ENCODE results near the gene SCGB1A1.

SCGB1A1 gene

GRCh38 chr11:62456630-62457029 lies 37.8 kb downstream of the SCGB1A1 start:
- no peaks in the 10 kb centered on the region for H3K36me3 Mint-ChIP-seq
- H3K27me3 Mint-ChIP-seq = peaks cover 4% of the 10 kb centered on the region
- no peak overlapping the region for H3K27ac Mint-ChIP-seq
- CTCF ChIA-PET = no interaction called here
- H3K9me3 Mint-ChIP-seq = no peaks in the 10 kb centered on the region
- no peaks in the 10 kb centered on the region for H3K4me1 Mint-ChIP-seq
- H3K4me3 Mint-ChIP-seq = no peak overlapping the region
- DNase-seq = no peak

DNA sequence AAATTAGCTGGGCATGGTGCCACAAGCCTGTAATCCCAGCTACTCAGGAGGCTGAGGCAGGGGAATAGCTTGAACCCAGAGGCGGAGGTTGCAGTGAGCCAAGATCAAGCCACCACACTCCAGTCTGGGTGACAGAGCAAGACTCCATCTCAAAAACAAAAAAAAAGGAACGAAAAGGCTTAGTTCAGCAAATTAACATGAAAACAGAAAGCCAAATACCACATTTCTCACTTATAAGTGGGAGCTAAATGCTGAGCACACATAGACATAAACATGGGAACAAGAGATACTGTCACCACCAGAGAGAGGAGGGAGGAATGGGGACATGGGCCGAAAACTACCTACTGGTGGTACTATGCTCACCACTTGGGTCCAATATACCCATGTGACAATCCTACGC lies 38.6 kb downstream of the SCGB1A1 start:
- no peaks in the 10 kb centered on the region for H3K36me3 Mint-ChIP-seq
- H3K27me3 Mint-ChIP-seq = peaks cover 4% of the 10 kb centered on the region
- H3K27ac Mint-ChIP-seq = no peak overlapping the region
- H3K4me3 Mint-ChIP-seq = no peak overlapping the region
- no peaks in the 10 kb centered on the region for H3K4me1 Mint-ChIP-seq
- no peaks in the 10 kb centered on the region for H3K9me3 Mint-ChIP-seq
- DNase-seq = no peak
- CTCF ChIA-PET = interaction anchor here (1.1 kb wide), 1 partner anchor 465 kb away, joined by 3 read pairs; no protein-coding TSS in a partner anchor

GRCh38 chr11:62458212-62459002 lies 39.6 kb downstream of the SCGB1A1 start:
- Mint-ChIP-seq H3K27ac (no peak overlapping the region), H3K4me3 (no peak overlapping the region), H3K27me3 (peaks cover 7% of the 10 kb centered on the region), H3K9me3 (no peaks in the 10 kb centered on the region), H3K4me1 (peaks cover 2% of the 10 kb centered on the region), H3K36me3 (no peaks in the 10 kb centered on the region)
- no peak for DNase-seq
- CTCF ChIA-PET = interaction anchor here (1.0 to 1.1 kb wide), 2 partner anchors 34 to 466 kb away, joined by 3 to 4 read pairs; no protein-coding TSS in a partner anchor

DNA sequence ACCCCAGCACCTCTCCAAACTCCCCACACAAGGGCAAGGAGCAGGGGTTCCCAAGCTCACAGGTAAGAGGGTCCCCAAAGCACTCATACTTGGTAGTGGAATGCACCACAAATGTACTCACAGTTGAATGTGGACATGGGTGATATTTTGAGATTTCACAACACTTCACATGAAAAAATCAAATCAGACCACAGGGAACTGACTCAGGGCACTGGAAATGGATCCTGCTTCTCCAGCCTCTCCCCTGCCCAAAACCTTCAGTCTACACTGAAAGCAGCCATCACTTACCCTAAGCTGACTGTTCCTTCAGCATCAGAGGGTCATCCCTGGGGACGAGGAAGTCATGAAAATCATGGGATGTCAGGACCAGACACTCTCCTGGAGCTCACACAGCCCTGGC lies 40.2 kb downstream of the SCGB1A1 start:
- Mint-ChIP-seq H3K27ac (no peak overlapping the region), H3K36me3 (no peaks in the 10 kb centered on the region), H3K27me3 (peaks cover 9% of the 10 kb centered on the region), H3K4me1 (peaks cover 3% of the 10 kb centered on the region), H3K9me3 (no peaks in the 10 kb centered on the region), H3K4me3 (no peak overlapping the region)
- no peak for DNase-seq
- CTCF ChIA-PET = interaction anchor here (1.0 kb wide), 1 partner anchor 34 kb away, joined by 4 read pairs; no protein-coding TSS in a partner anchor

- Mint-ChIP-seq H3K4me1 (peaks cover 3% of the 10 kb centered on the region), H3K36me3 (no peaks in the 10 kb centered on the region), H3K27ac (no peak overlapping the region), H3K9me3 (no peaks in the 10 kb centered on the region), H3K27me3 (peaks cover 9% of the 10 kb centered on the region), H3K4me3 (no peak overlapping the region)
- no peak for DNase-seq
- CTCF ChIA-PET = interaction anchor here (0.9 to 1.0 kb wide), 2 partner anchors 37 to 232 kb away, joined by 3 read pairs; no protein-coding TSS in a partner anchor
Observed at GRCh38 chr11:62461740-62462507, 43.1 kb downstream of the SCGB1A1 start.

DNA sequence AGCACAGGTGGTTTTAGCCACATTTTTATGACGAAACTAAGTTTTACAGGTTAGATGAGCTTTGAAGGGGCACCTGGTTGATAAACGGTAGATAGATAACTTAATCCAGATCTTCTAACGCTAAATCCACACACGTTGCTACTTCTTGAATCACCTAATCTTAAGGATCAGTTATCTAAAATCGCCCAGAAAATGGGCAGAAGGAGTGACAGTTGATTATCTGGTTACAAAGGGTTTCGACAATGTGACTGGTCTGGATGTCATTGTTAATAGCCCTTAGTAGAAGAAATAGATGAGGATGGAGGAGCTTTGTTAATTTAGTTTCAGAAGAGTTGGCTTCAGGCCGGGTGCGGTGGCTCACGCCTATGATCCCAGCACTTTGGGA lies 43.7 kb downstream of the SCGB1A1 start:
- Mint-ChIP-seq H3K27me3 (peaks cover 9% of the 10 kb centered on the region), H3K4me3 (no peak overlapping the region), H3K4me1 (peaks cover 3% of the 10 kb centered on the region), H3K27ac (no peak overlapping the region), H3K36me3 (no peaks in the 10 kb centered on the region), H3K9me3 (no peaks in the 10 kb centered on the region)
- DNase-seq = no peak
- CTCF ChIA-PET = interaction anchor here (0.9 to 1.0 kb wide), 2 partner anchors 38 to 232 kb away, joined by 3 read pairs; no protein-coding TSS in a partner anchor

DNA sequence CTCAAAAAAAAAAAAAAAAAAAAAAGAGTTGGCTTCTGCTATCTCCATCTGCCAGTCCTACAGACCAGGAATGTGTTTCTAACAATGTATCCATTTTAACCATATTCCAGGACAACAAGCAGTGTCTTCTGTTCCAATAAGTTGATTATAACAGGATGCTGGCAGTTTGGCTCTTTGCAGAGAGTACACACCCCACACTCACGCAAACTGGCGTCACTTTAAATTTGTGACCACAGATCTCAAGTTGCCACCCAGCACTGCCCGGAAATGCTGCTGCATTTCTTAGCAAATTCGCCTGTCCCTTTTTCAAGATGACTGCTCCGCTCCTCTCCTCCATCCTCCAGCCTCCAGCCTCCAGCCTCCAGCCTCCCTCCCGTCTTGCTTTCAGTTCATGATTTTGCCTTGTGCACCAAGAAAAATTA lies 44.3 kb downstream of the SCGB1A1 start:
- Mint-ChIP-seq H3K36me3 (no peaks in the 10 kb centered on the region), H3K4me3 (no peak overlapping the region), H3K27ac (no peak overlapping the region), H3K4me1 (peaks cover 3% of the 10 kb centered on the region), H3K27me3 (peaks cover 9% of the 10 kb centered on the region), H3K9me3 (no peaks in the 10 kb centered on the region)
- DNase-seq = no peak
- CTCF ChIA-PET = interaction anchor here (0.9 to 1.0 kb wide), 2 partner anchors 38 to 231 kb away, joined by 3 read pairs; no protein-coding TSS in a partner anchor

GRCh38 chr11:62464655-62465054 lies 45.8 kb downstream of the SCGB1A1 start:
- no peak overlapping the region for H3K27ac Mint-ChIP-seq
- DNase-seq = no peak
- no peaks in the 10 kb centered on the region for H3K36me3 Mint-ChIP-seq
- H3K9me3 Mint-ChIP-seq = no peaks in the 10 kb centered on the region
- H3K4me1 Mint-ChIP-seq = peaks cover 3% of the 10 kb centered on the region
- CTCF ChIA-PET = no interaction called here
- H3K4me3 Mint-ChIP-seq = no peak overlapping the region
- peaks cover 5% of the 10 kb centered on the region for H3K27me3 Mint-ChIP-seq

GRCh38 chr11:62466444-62466843 lies 47.6 kb downstream of the SCGB1A1 start:
- CTCF ChIA-PET = no interaction called here
- Mint-ChIP-seq H3K9me3 (no peaks in the 10 kb centered on the region), H3K27ac (no peak overlapping the region)

DNA sequence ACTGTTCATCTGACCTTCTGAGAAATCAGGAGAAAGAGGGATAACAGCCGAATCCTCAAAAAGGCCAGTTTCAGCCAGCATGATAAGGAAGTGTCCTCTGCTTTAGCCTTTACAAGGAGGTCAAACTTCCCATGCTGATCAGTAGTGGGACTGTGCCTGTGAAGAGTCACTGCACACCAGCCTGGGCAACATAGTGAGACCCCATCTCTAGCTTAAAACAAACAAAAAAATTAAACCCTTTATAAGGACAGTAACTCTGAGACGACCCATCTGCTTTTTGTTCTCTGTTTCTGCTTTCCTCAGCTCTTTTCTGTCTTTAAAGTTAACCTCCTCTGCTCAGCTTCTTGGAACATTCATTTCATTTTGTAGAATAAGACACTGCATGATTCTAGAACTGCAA lies 49.7 kb downstream of the SCGB1A1 start:
- Mint-ChIP-seq H3K27me3 (peaks cover 4% of the 10 kb centered on the region), H3K9me3 (no peaks in the 10 kb centered on the region), H3K4me1 (no peaks in the 10 kb centered on the region), H3K4me3 (no peak overlapping the region), H3K36me3 (no peaks in the 10 kb centered on the region), H3K27ac (no peak overlapping the region)
- CTCF ChIA-PET = interaction anchor here (1.0 kb wide), 1 partner anchor 74 kb away, joined by 4 read pairs; no protein-coding TSS in a partner anchor
- no peak for DNase-seq

More at GRCh38 chr11:62466444-62466843, 47.6 kb downstream of the SCGB1A1 start:
- Mint-ChIP-seq H3K4me3 (no peak overlapping the region), H3K36me3 (no peaks in the 10 kb centered on the region), H3K27me3 (peaks cover 5% of the 10 kb centered on the region), H3K4me1 (peaks cover 3% of the 10 kb centered on the region)
- DNase-seq = no peak

GRCh38 chr11:62471603-62472002 lies 52.8 kb downstream of the SCGB1A1 start:
- H3K4me1 Mint-ChIP-seq = no peaks in the 10 kb centered on the region
- H3K27ac Mint-ChIP-seq = no peak overlapping the region
- no peak overlapping the region for H3K4me3 Mint-ChIP-seq
- CTCF ChIA-PET = no interaction called here
- H3K36me3 Mint-ChIP-seq = no peaks in the 10 kb centered on the region
- DNase-seq = no peak
- no peaks in the 10 kb centered on the region for H3K9me3 Mint-ChIP-seq
- H3K27me3 Mint-ChIP-seq = peaks cover 7% of the 10 kb centered on the region

DNA sequence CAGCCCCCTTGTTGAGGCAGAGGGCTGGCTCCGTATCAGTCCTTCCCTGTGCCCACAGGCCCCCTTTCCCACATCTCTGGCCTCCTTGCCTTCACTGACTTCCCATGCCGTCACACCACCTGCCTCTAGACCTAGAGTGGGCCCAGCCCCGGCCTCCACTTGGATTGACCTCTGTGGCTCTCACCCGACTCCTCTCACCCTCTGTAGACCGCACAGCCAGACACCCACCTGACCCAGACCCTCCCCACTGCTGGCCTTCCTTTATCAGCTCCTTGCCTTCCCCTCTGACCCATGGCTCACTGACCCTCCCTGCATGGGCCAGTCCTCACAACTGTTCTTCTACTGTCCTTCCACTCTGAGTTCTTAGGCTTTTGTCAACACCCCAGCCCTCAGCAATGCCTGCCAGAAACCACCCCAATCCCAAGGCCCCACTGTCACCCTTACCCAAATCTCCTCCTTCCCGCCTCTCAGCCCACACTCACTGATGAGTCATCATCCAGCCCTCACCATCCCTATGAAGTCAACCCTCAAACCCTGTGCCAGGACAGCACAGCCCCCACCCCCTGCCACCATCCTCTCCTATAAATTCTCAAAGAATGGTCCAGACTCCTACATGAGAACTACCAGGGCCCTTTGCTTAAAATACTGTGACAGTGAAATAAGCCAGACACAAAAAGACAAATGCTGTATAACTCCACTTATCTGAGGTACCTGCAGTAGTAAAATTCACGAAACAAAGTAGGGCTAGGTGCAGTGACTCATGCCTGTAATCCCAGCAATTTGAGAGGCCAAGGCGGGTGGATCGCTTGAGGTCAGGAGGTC lies 53.4 kb downstream of the SCGB1A1 start:
- DNase-seq = no peak
- peaks cover 7% of the 10 kb centered on the region for H3K27me3 Mint-ChIP-seq
- no peaks in the 10 kb centered on the region for H3K9me3 Mint-ChIP-seq
- no peak overlapping the region for H3K27ac Mint-ChIP-seq
- no peak overlapping the region for H3K4me3 Mint-ChIP-seq
- no peaks in the 10 kb centered on the region for H3K4me1 Mint-ChIP-seq
- no peaks in the 10 kb centered on the region for H3K36me3 Mint-ChIP-seq
- CTCF ChIA-PET = no interaction called here

All from activated naive CD4-positive, alpha-beta T cell treated with anti-CD3 and anti-CD28 coated beads, Interleukin-2, amount 10 ng/mL, durations not matched to agents 7 days and 5 days (primary cell).